Measurements from ENCODE around the gene DENND1A. TPM values are rescaled to one million over a fixed set of nuclear protein-coding genes. Genes with fewer than 3 reads are reported as not detected.

The DENND1A gene
- total and polyA plus RNA-seq, 2 of the 13 experiments (the other 11 are each of a cell fraction or from before 2014, with no cell fraction given), result 14.8 to 30.1 TPM

DNA sequence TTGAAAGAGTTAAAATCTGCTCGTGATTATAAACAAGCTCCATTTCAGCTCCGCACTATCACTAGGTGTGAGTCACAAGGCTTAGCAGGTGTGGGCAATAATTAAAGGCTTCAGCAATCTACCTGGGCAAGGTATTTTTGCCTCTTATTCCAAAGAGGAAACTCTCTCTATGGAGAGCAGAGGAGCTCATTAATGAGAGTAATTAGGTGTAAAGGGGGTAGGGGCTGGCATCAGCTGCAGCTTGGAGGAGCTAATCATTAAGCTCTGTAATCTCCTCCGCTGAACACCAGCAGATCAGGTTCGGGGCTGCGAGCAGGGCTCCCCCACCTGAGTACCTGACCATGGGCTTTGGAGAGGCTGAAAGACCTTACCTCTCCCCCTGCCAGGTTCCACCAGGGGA is 444.7 kb downstream of the DENND1A start:
- no peaks in the 10 kb centered on the region for H3K9me3 ChIP-seq (ENCODE audit: low read length)
- H3K9ac ChIP-seq (ENCODE audit: insufficient read depth, low read depth, low read length), result no peak overlapping the region
- in situ Hi-C loops (cut with HindIII; ENCODE audit: extremely low pct_ligation_motif_present, low pct_unique_long_range_greater_than_20kb) (no loop called here), intact Hi-C loops (cut with micrococcal nuclease; ENCODE audit: unreplicated experiment) (no loop called here)
- H2AFZ ChIP-seq (ENCODE audit: low read length), result no peak overlapping the region
- H3K36me3 ChIP-seq (replicated peaks in 1 of 2; ENCODE audit: control insufficient read depth in 1 of 2, insufficient read depth in 2 of 2, low read length in 2 of 2), result peaks cover 0 to 6% of the 10 kb centered on the region in 2 experiments; a peak in 1 of 5 replicates
- ChIA-PET POLR2A (interaction anchor here (1.2 kb wide), 1 partner anchor 15 kb away, joined by 4 read pairs; no protein-coding TSS in a partner anchor), CTCF (ENCODE audit: low intra/inter-chr PET ratio, low total read pairs) (no interaction called here)
- 86% methylated on average over 5 of the region's 5 CpGs for WGBS (ENCODE audit: low lambda C conversion rate)
- TF ChIP-seq ARNT (IDR thresholded peaks at IDR 0.05) (no peak), ZNF317 (CRISPR knock-in tag; IDR thresholded peaks at IDR 0.05) (no peak), ZZZ3 (CRISPR knock-in tag; IDR thresholded peaks at IDR 0.05; ENCODE audit: borderline replicate concordance) (no peak), MXD3 (CRISPR knock-in tag; IDR thresholded peaks at IDR 0.05) (no peak), KDM3A (CRISPR knock-in tag; IDR thresholded peaks at IDR 0.05; ENCODE audit: low read depth) (no peak), NR1H2 (CRISPR knock-in tag; IDR thresholded peaks at IDR 0.05; ENCODE audit: borderline replicate concordance, low read depth) (no peak), PRPF4 (IDR thresholded peaks at IDR 0.05; ENCODE audit: low read depth, low read length, poor library complexity, severe bottlenecking) (no peak), ZNF879 (CRISPR knock-in tag; IDR thresholded peaks at IDR 0.05) (no peak), ZNF577 (CRISPR knock-in tag; IDR thresholded peaks at IDR 0.05; ENCODE audit: borderline replicate concordance, low read depth) (no peak), NFE2L1 (CRISPR knock-in tag; IDR thresholded peaks at IDR 0.05; ENCODE audit: borderline replicate concordance) (no peak), NFKBIZ (CRISPR knock-in tag; IDR thresholded peaks at IDR 0.05) (no peak), HOXA7 (CRISPR knock-in tag; IDR thresholded peaks at IDR 0.05) (no peak), ZMAT5 (CRISPR knock-in tag; IDR thresholded peaks at IDR 0.05; ENCODE audit: borderline replicate concordance, low read depth) (no peak), ZNF841 (CRISPR knock-in tag; IDR thresholded peaks at IDR 0.05; ENCODE audit: borderline replicate concordance) (no peak), ZHX1 (CRISPR knock-in tag; IDR thresholded peaks at IDR 0.05; ENCODE audit: low read depth) (no peak), ZNF383 (CRISPR knock-in tag; IDR thresholded peaks at IDR 0.05; ENCODE audit: borderline replicate concordance) (no peak), ELF3 (CRISPR knock-in tag; IDR thresholded peaks at IDR 0.05) (no peak), SP4 (CRISPR knock-in tag; IDR thresholded peaks at IDR 0.05) (no peak), ZNF180 (CRISPR knock-in tag; IDR thresholded peaks at IDR 0.05; ENCODE audit: borderline replicate concordance, low read depth) (no peak), ZFP90 (CRISPR knock-in tag; IDR thresholded peaks at IDR 0.05; ENCODE audit: borderline replicate concordance) (no peak)
- H3K4me2 ChIP-seq (ENCODE audit: low read depth, low read length), result no peak overlapping the region
- FAIRE-seq (no peak), DNase-seq (ENCODE audit: low spot score) (no peak), ATAC-seq (no peak)
- peaks cover 50% of the 10 kb centered on the region for H3K4me1 ChIP-seq (ENCODE audit: insufficient read depth, low read length)
- BruUV-seq (replicated peaks), result no TSS peak
- H3K27me3 ChIP-seq (ENCODE audit: control insufficient read depth in 1 of 2, insufficient read depth in 2 of 2, low read length in 2 of 2), result no peaks in the 10 kb centered on the region
- H4K20me1 ChIP-seq (ENCODE audit: insufficient read depth, low read length), result no peaks in the 10 kb centered on the region
- H3K79me2 ChIP-seq (ENCODE audit: insufficient read depth, low read length), result no peaks in the 10 kb centered on the region
- H3K27ac ChIP-seq (ENCODE audit: extremely low read length, insufficient read depth, low read length), result no peak overlapping the region
- H3K4me3 ChIP-seq (replicated peaks in 1 of 3; ENCODE audit: insufficient read depth in 1 of 3, low read depth in 2 of 3, low read length in 3 of 3), result no peak overlapping the region
